Loucy (cell line): ENCODE results near the gene TLR9.

Experiments used
- H2AFZ ChIP-seq: fragments of 200-600 bp; sonication (generic); 2 replicates; pipeline ENCODE4 v1.6.0; 2016; ENCODE audit warnings: antibody characterized with exemption, mild to moderate bottlenecking, low read length, moderate library complexity
- H3F3A ChIP-seq: fragments of 200-600 bp; 2 replicates; pipeline ENCODE4 v1.6.0; 2016; ENCODE audit warnings: antibody characterized with exemption, low read depth, mild to moderate bottlenecking
- H3K27me3 ChIP-seq: fragments of 200-600 bp; sonication (generic); 2 replicates; pipeline ENCODE4 v1.6.1; 2014; ENCODE audit warnings: low read length, mild to moderate bottlenecking; ENCODE audit not compliant: insufficient read depth, poor library complexity, severe bottlenecking
- H3K36me3 ChIP-seq: fragments of 200-600 bp; sonication (generic); 2 replicates; pipeline ENCODE4 v1.6.1; 2016; ENCODE audit warnings: low read length; ENCODE audit not compliant: insufficient read depth
- H3K4me1 ChIP-seq: fragments of 200-600 bp; sonication (generic); 2 replicates; pipeline ENCODE4 v1.5.1; 2014; ENCODE audit warnings: low read length, mild to moderate bottlenecking; ENCODE audit not compliant: insufficient read depth, poor library complexity, severe bottlenecking
- H3K4me2 ChIP-seq: fragments of 200-600 bp; sonication (generic); 2 replicates; pipeline ENCODE4 v1.6.0; 2014; ENCODE audit warnings: antibody characterized with exemption, low read length, low read depth, mild to moderate bottlenecking; ENCODE audit not compliant: poor library complexity, severe bottlenecking
- H3K4me3 ChIP-seq: fragments of 200-600 bp; sonication (generic); 2 replicates; pipeline ENCODE4 v1.5.1; 2014; ENCODE audit warnings: low read length, mild to moderate bottlenecking, mixed read lengths; ENCODE audit not compliant: poor library complexity, severe bottlenecking
- H3K79me2 ChIP-seq: fragments of 200-600 bp; sonication (generic); 2 replicates; pipeline ENCODE4 v1.6.1; 2014; ENCODE audit warnings: low read length; ENCODE audit not compliant: insufficient read depth
- H3K9ac ChIP-seq: fragments of 200-600 bp; sonication (generic); 2 replicates; pipeline ENCODE4 v1.6.0; 2014; ENCODE audit warnings: mild to moderate bottlenecking, low read depth, low read length, moderate library complexity; ENCODE audit not compliant: poor library complexity, severe bottlenecking
- H3K9me2 ChIP-seq: fragments of 200-600 bp; sonication (generic); replicated peaks from 2 replicates; pipeline ENCODE4 v1.6.1; 2016; ENCODE audit warnings: low read depth, low read length, mixed read lengths
- H3K9me3 ChIP-seq: fragments of 200-600 bp; sonication (generic); 2 replicates; pipeline ENCODE4 v1.6.1; 2014; ENCODE audit warnings: mild to moderate bottlenecking, antibody characterized with exemption, low read length, low read depth; ENCODE audit not compliant: insufficient read depth
- H4K20me1 ChIP-seq: fragments of 200-600 bp; sonication (generic); 2 replicates; pipeline ENCODE4 v1.6.0; 2014; ENCODE audit warnings: antibody characterized with exemption, low read length, mild to moderate bottlenecking; ENCODE audit not compliant: insufficient read depth, poor library complexity, severe bottlenecking
- EZH2phosphoT487 ChIP-seq: fragments of 200-600 bp; IDR thresholded peaks from 2 replicates; pipeline ENCODE4 v1.6.1; 2018; ENCODE audit warnings: antibody characterized with exemption, mild to moderate bottlenecking, moderate library complexity, borderline replicate concordance
- TF ChIP-seq, protein P1 (sequence below): fragments of 200-600 bp; sonication (generic); conservative IDR thresholded peaks from 2 replicates; pipeline ENCODE4 v1.5.1; 2014; ENCODE audit warnings: mild to moderate bottlenecking, antibody characterized with exemption, low read length

The TLR9 gene

DNA sequence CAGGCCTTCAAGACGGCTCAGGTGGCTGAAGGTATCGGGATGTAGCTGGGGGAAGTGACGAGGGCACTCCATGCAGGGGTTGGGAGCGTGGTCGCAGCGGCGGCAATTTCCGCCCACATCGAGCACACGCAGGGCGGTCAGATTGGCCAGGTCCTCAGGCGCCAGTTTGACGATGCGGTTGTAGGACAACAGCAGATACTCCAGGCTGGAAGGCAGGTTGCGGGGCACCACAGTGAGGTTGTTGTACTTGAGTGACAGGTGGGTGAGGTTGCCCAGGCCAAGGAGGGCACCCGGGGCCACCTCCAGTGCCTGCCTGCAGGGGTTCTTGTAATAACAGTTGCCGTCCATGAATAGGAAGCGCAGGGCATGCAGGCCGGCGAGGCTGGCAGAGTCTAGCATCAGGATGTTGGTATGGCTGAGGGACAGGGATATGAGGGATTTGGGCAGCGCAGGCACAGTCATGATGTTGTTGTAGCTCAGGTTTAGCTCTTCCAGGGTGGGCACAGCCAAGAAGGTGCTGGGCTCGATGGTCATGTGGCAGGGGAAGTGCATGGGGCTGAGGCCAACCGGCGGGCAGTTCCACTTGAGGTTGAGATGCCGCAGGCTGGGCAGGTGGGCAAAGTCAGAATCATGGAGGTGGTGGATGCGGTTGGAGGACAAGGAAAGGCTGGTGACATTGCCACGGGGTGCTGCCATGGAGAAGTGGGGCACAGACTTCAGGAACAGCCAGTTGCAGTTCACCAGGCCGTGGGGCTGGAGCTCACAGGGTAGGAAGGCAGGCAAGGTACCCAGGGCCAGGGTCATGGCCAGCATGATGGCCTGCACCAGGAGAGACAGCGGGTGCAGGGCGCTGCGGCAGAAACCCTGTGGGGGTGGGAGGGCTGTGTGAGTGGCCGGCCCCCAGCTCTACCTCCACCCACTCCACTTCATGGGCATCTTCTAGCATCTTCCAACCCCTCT is 1.7 kb downstream of the TLR9 start:
- Histone ChIP-seq H3K9me3 (no peaks in the 10 kb centered on the region), H3K36me3 (peaks cover 7% of the 10 kb centered on the region; the same call in 1 of the 2 replicates), H3K4me3 (peak overlapping the region; percentile 80), H2AFZ (no peak overlapping the region), H3K4me2 (peak overlapping the region; percentile 92), H3K79me2 (peaks cover 36% of the 10 kb centered on the region), H3K9ac (peak overlapping the region; percentile 84), H4K20me1 (no peaks in the 10 kb centered on the region), H3K27me3 (no peaks in the 10 kb centered on the region), H3K9me2 (no peaks in the 10 kb centered on the region), H3K4me1 (peaks cover 42% of the 10 kb centered on the region), H3F3A (no peaks in the 10 kb centered on the region)
- no peak for TF ChIP-seq EZH2phosphoT487
- TF ChIP-seq, protein P1, sequence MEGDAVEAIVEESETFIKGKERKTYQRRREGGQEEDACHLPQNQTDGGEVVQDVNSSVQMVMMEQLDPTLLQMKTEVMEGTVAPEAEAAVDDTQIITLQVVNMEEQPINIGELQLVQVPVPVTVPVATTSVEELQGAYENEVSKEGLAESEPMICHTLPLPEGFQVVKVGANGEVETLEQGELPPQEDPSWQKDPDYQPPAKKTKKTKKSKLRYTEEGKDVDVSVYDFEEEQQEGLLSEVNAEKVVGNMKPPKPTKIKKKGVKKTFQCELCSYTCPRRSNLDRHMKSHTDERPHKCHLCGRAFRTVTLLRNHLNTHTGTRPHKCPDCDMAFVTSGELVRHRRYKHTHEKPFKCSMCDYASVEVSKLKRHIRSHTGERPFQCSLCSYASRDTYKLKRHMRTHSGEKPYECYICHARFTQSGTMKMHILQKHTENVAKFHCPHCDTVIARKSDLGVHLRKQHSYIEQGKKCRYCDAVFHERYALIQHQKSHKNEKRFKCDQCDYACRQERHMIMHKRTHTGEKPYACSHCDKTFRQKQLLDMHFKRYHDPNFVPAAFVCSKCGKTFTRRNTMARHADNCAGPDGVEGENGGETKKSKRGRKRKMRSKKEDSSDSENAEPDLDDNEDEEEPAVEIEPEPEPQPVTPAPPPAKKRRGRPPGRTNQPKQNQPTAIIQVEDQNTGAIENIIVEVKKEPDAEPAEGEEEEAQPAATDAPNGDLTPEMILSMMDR = no peak

DNA sequence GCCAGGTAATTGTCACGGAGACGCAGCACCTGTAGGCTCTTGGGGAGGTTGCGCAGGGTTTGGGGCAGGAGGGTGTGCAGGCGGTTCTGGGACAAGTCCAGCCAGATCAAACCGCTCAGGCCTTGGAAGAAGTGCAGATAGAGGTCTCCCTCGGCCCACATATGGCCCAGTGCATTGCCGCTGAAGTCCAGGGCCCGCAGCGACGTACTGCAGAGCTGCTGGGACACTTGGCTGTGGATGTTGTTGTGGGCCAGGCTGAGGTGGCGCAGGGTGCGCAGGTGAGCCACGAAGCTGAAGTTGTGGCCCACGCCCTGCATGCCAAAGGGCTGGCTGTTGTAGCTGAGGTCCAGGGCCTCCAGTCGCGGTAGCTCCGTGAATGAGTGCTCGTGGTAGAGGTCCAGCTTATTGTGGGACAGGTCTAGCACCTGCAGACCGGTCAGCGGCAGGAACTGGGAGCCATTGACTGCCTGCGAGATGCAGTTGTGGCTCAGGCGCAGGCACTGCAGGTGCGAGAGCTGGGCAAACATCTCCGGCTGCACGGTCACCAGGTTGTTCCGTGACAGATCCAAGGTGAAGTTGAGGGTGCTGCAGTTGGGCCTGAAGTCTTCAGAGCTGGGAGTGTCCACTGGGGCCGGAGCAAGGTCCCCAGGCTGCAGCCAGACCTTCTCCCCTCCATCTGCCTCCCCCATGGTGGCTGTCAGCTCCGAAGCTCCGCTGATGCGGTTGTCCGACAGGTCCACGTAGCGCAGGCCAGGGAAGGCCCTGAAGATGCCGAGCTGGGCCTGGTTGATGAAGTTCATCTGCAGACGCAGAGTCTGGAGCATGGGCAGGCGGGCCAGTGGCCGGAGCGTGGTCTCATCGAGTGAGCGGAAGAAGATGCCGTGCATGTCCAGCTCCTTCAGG is 2.9 kb downstream of the TLR9 start:
- Histone ChIP-seq H3K9me2 (no peaks in the 10 kb centered on the region), H3K27me3 (no peaks in the 10 kb centered on the region), H3K36me3 (peaks cover under 1% of the 10 kb centered on the region; the same call in 1 of the 2 replicates), H3K4me3 (peak overlapping the region; percentile 80), H3K9me3 (no peaks in the 10 kb centered on the region), H3K79me2 (peaks cover 41% of the 10 kb centered on the region), H3F3A (0 out of 2 replicates have a peak, but pooled peaks cover 3% of the 10 kb centered on the region), H4K20me1 (no peaks in the 10 kb centered on the region), H2AFZ (peak overlapping the region; percentile 76), H3K9ac (peak overlapping the region; percentile 84), H3K4me2 (peak overlapping the region; percentile 92), H3K4me1 (peaks cover 53% of the 10 kb centered on the region)
- no peak for TF ChIP-seq EZH2phosphoT487
- TF ChIP-seq, protein P1 = no peak

DNA sequence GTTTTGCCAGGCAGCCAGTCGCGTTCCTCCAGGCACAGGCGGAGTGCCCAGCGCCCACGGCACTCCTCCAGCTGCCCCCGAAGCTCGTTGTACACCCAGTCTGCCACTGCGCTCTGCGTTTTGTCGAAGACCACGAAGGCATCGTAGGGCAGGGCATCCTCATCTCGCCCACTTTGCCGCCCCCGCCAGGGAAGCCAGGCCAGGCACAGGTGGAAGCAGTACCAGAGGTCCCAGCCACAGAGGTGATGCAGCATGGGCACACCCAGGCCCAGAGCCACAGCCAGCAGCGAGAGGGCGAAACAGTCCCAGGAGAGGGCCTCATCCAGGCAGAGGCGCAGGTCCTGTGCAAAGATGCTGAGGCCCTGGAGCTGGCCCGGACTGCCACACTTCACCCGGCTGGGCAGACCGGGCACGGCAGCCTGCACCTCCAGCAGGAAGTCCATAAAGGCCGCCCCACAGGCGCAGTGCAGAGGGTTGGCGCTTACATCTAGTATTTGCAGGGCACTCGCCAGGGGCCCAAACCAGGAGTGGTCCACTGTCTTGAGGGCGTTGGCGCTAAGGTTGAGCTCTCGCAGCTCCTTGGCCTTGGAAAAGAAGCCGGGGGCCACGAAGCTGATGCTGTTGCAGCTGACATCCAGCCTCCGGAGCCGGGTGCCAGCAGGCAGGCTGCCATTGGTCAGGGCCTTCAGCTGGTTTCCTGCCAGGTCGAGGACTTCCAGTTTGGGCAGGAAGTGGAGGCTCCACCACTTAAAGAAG is 3.7 kb downstream of the TLR9 start:
- Histone ChIP-seq H3K9me2 (no peaks in the 10 kb centered on the region), H3K4me3 (peak overlapping the region; percentile 80), H3F3A (peaks cover 9% of the 10 kb centered on the region; the same call in 1 of the 2 replicates), H2AFZ (peak overlapping the region; percentile 76), H3K4me1 (peaks cover 61% of the 10 kb centered on the region), H3K9ac (peak overlapping the region; percentile 84), H3K4me2 (peak overlapping the region; percentile 92), H3K27me3 (no peaks in the 10 kb centered on the region), H3K9me3 (no peaks in the 10 kb centered on the region), H3K36me3 (no peaks in the 10 kb centered on the region), H3K79me2 (peaks cover 41% of the 10 kb centered on the region), H4K20me1 (no peaks in the 10 kb centered on the region)
- TF ChIP-seq, protein P1 = no peak
- TF ChIP-seq EZH2phosphoT487 = no peak
